Astrocyte of the cerebellum (primary cell): ENCODE data around the gene LRRC46.

Experiments used
- DNase-seq: peaks from one replicate; pipeline ENCODE4 v3.0.0-alpha.2; 2011; ENCODE audit warnings: low read depth
- H3K4me3 ChIP-seq: 2 replicates; pipeline ENCODE4 v1.5.1; 2011; ENCODE audit warnings: mild to moderate bottlenecking, low read depth, low read length, moderate library complexity
- CTCF ChIP-seq: IDR thresholded peaks from 2 replicates; pipeline ENCODE4 v1.5.1; 2012; ENCODE audit warnings: low read length, low read depth, moderate library complexity, mild to moderate bottlenecking; ENCODE audit errors: missing control alignments
- in situ Hi-C: cut with HindIII; loops from 2 replicates; pipeline ENCODE4 v1.10.0; 2017; ENCODE audit warnings: low sequenced_read_pairs

The LRRC46 gene

DNA sequence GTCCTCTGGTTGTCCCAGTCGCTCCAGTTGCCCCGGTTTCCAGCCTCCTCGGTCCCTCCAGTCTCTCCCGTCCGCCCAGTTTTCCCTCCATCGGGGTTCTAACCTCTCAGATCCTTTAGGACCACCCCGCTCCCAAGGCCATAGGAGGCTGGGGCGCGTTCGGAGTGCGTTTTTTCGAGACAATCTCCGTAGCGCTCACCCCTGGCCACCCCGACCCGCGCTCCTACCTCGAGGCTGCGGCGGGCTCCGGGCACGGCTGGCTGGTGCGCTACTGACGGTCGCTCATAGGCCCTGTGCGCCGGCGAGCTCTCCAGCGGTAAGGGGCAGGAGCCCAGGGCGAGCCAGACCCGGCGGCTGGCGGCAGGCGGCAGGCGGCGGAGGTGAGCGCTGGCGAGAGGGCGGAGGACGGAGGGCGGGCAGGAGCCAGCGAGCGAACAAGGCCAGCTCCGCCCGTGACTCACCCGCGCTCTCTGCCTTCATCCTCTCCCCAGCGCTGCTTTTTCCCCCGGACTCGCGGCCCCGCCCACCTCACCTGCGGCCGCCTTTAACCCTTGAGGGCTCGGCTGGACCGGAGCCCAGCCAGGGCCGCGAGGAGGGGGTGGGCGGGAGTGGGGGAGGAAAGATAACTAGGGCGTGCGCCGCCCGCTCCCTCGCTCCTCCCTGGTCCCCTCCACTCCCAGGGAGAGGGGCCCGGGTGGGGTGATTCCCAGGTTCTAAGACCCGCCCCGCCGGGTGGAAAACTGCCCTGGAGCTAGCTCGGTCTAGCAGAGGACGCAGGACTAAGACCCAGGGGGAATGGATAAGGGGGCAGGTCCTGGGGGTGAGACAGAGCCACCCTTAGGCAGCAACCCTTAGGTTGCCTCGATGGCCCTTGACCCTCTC is 19.5 kb downstream of the LRRC46 start, which contains the start of gene SP6:
Gene SP6, minus strand, starts transcription at position 472 of the 882 bp plus-strand sequence. CDS start 2,734 bp downstream, outside the sequence.
- DNase-seq = no peak
- H3K4me3 ChIP-seq = no peak within 1 kb of the TSS
- peak; percentile 21 for TF ChIP-seq CTCF
- in situ Hi-C loops = no loop called here

DNA sequence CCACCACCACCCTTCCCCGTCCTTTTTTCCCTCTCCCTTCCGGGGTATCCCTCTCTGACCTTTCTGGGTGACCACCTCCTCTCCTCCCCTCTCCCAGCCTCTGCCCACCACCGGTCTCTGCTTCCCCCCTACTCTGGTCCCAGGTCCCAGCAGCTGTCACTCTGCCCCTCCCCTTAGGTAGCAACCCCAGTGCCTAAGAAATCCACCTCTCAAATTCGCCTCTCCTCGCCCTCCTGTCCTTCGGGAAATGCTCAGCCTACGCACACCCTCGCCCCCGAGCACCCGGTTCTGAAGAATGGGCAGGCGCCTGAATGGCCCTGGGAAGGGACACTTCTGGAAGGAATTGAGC is 20.3 kb downstream of the LRRC46 start:
- DNase-seq = no peak
- in situ Hi-C loops = no loop called here
- no peak overlapping the region for H3K4me3 ChIP-seq
- no peak for TF ChIP-seq CTCF

DNA sequence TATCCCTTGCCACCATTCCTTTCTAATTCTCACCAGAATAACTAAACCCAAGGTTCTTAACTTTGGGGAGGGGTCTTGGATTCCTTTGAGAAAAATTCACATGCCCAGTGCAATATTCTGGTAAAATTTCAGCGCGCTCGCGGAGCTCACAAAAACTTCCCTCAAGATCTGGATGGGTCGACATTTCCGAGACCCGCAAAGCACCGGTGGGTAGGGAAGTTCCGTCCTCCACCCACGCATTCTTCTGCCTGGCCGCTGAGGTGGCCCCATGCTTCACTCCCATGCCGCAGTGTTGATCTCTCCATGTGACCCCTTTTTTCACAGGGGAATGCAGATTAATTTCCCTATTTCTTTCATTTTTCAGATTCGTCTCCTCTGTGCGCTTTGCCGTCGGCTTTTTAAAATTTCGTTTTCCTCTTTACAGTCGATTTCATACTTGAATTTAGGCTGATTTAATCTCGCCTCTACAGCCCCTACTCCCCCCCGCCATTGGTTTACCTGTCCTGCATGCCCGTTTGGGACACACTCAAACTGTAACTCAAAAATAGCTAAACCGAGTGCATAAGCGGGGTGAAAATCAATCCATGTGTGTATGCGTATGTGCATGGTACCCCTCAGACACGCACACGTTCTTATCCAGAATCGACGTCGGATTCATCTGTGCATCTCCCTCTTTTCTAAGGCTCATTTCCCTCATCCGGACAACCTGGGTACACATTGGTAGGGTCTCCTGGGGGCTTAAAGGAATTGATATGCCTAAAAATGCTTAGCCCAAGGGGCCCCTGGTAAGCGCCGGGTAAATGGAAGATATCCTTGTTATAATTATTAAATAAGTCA is 20.9 kb downstream of the LRRC46 start:
- no peak for TF ChIP-seq CTCF
- no peak overlapping the region for H3K4me3 ChIP-seq
- no peak for DNase-seq
- in situ Hi-C loops = no loop called here

DNA sequence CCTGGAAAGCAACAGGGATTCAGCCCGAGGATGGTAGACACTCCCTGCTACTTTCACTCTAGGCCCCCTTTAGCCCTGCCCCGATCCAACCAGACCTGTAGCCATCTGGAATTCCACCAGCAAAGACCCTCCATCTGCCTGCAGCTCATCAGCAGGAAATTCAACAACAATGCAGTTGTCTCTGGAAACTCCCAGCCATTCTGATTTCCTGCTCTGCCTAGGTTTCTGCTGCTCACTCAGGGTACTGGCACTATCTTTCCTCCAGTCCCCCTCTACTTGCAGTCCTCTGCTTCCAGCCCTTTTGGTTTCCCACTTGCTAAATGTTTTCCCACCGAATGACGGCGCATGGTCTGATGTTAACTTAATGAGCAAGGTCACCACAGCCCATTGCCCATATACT is 22.1 kb downstream of the LRRC46 start:
- DNase-seq = no peak
- TF ChIP-seq CTCF = no peak
- in situ Hi-C loops = no loop called here
- no peak overlapping the region for H3K4me3 ChIP-seq

GRCh38 chr17:47855737-47856136 is 24.3 kb downstream of the LRRC46 start:
- TF ChIP-seq CTCF = no peak
- in situ Hi-C loops = loop anchor here (5.0 kb wide), 1 partner anchor 87 kb away; the partner anchor contains the start of gene PNPO
- no peak overlapping the region for H3K4me3 ChIP-seq
- no peak for DNase-seq

GRCh38 chr17:47856830-47857229 is 25.4 kb downstream of the LRRC46 start:
- no peak for TF ChIP-seq CTCF
- in situ Hi-C loops = loop anchor here (5.0 kb wide), 1 partner anchor 85 kb away; the partner anchor contains the start of gene PNPO
- no peak for DNase-seq
- no peak overlapping the region for H3K4me3 ChIP-seq
